Stimulated activated CD4-positive, alpha-beta T cell treated with anti-CD3 and anti-CD28 coated beads, Interleukin-4, amount 100 ng/mL, for 4 hours (primary cell): ENCODE measurements around the gene ALKBH8.
"Not testable (repeated sequence)": the region's sequence is repeated elsewhere in the genome, so short reads cannot be mapped to it uniquely, and the experiment has no call there.

ENCODE experiments used
- DNase-seq, 2 experiments: peaks; one replicate each; pipeline ENCODE4 v3.0.0-alpha.2; 2020

Gene ALKBH8

GRCh38 chr11:107565219-107565937 lies at the start of gene ALKBH8:
Gene ALKBH8 (minus strand): TSS chr11:107565735. CDS start chr11:107560893, 4,842 bp downstream.
- DNase-seq = peak; percentile 69 to 70

GRCh38 chr11:107612445-107612844 lies 46.9 kb upstream of the ALKBH8 start:
- no peak for DNase-seq

GRCh38 chr11:107609400-107610218 lies 44.1 kb upstream of the ALKBH8 start:
- no peak for DNase-seq

GRCh38 chr11:107608809-107609208 lies 43.3 kb upstream of the ALKBH8 start:
- DNase-seq = no peak

- DNase-seq = no peak
These were observed 40.6 kb upstream of the ALKBH8 start for GRCh38 chr11:107606141-107606540.

- DNase-seq = no peak
These were observed 39.8 kb upstream of the ALKBH8 start for GRCh38 chr11:107605061-107606006.

GRCh38 chr11:107598225-107599139 lies 32.9 kb upstream of the ALKBH8 start:
- DNase-seq = no peak

GRCh38 chr11:107594736-107595135 lies 29.2 kb upstream of the ALKBH8 start:
- no peak for DNase-seq

GRCh38 chr11:107593951-107594350 lies 28.4 kb upstream of the ALKBH8 start:
- no peak for DNase-seq

GRCh38 chr11:107592813-107593212 lies 27.3 kb upstream of the ALKBH8 start:
- DNase-seq = no peak

GRCh38 chr11:107592231-107592590 lies 26.7 kb upstream of the ALKBH8 start:
- no peak for DNase-seq

GRCh38 chr11:107591378-107592230 lies 26.1 kb upstream of the ALKBH8 start:
- DNase-seq = peak; percentile 21 to 57

- peak; percentile 31 to 35 for DNase-seq
These were observed 25.2 kb upstream of the ALKBH8 start, which contains the start of gene ELMOD1 for GRCh38 chr11:107590460-107591377. Gene ELMOD1 (plus strand): TSS chr11:107591147. CDS start chr11:107618190, 27,043 bp downstream.

- no peak for DNase-seq
These were observed 21.9 kb upstream of the ALKBH8 start for GRCh38 chr11:107587306-107587979.

GRCh38 chr11:107583629-107584195 lies 18.2 kb upstream of the ALKBH8 start:
- DNase-seq = no peak

GRCh38 chr11:107581147-107581546 lies 15.6 kb upstream of the ALKBH8 start:
- DNase-seq = no peak

- DNase-seq = not testable (repeated sequence)
These were observed 13.6 kb upstream of the ALKBH8 start for GRCh38 chr11:107579169-107579568.

- no peak for DNase-seq
These were observed 11.8 kb upstream of the ALKBH8 start for GRCh38 chr11:107577346-107577711.
